EL (cell line): ENCODE data around the gene NALCN.

ENCODE experiments used
- DNase-seq: peaks from one replicate; pipeline ENCODE4 v3.0.0-alpha.2; 2016

Gene NALCN

GRCh38 chr13:101412076-101412475, 4.2 kb downstream of the NALCN start:
- DNase-seq, result no peak

GRCh38 chr13:101408992-101409656, 7.2 kb downstream of the NALCN start:
- DNase-seq, result no peak

GRCh38 chr13:101408154-101408553, 8.2 kb downstream of the NALCN start:
- peak; percentile 6 for DNase-seq

- no peak for DNase-seq
Observed at GRCh38 chr13:101406791-101407190, 9.5 kb downstream of the NALCN start.

- DNase-seq, result peak; percentile 45
Observed at GRCh38 chr13:101401196-101401595, 15.1 kb downstream of the NALCN start.

- peak; percentile 48 for DNase-seq
Observed at GRCh38 chr13:101399365-101399764, 16.9 kb downstream of the NALCN start.

GRCh38 chr13:101398920-101399319, 17.4 kb downstream of the NALCN start:
- peak; percentile 76 for DNase-seq

GRCh38 chr13:101398191-101398590, 18.1 kb downstream of the NALCN start:
- peak; percentile 69 for DNase-seq

- DNase-seq, result peak; percentile 94
Observed at GRCh38 chr13:101397742-101398141, 18.6 kb downstream of the NALCN start.

- no peak for DNase-seq
Observed at GRCh38 chr13:101394605-101395004, 21.7 kb downstream of the NALCN start.

- no peak for DNase-seq
Observed at GRCh38 chr13:101393140-101393539, 23.2 kb downstream of the NALCN start.

- peak; percentile 34 for DNase-seq
Observed at GRCh38 chr13:101390461-101390860, 25.8 kb downstream of the NALCN start.

- no peak for DNase-seq
Observed at GRCh38 chr13:101384929-101385328, 31.4 kb downstream of the NALCN start.

GRCh38 chr13:101383595-101383994, 32.7 kb downstream of the NALCN start:
- peak; percentile 15 for DNase-seq

- peak; percentile 54 for DNase-seq
Observed at GRCh38 chr13:101382701-101383100, 33.6 kb downstream of the NALCN start.

GRCh38 chr13:101382086-101382485, 34.2 kb downstream of the NALCN start:
- DNase-seq, result peak; percentile 25

GRCh38 chr13:101360525-101360924, 55.8 kb downstream of the NALCN start:
- no peak for DNase-seq

- DNase-seq, result no peak
Observed at GRCh38 chr13:101354895-101355294, 61.4 kb downstream of the NALCN start.

GRCh38 chr13:101346942-101347728, 69.2 kb downstream of the NALCN start:
- peak; percentile 37 for DNase-seq

- DNase-seq, result peak; percentile 2
Observed at GRCh38 chr13:101346161-101346560, 70.1 kb downstream of the NALCN start.

GRCh38 chr13:101343128-101343787, 73.0 kb downstream of the NALCN start:
- DNase-seq, result peak; percentile 18

GRCh38 chr13:101341464-101341863, 74.8 kb downstream of the NALCN start:
- peak; percentile 51 for DNase-seq

- DNase-seq, result no peak
Observed at GRCh38 chr13:101339202-101339601, 77.1 kb downstream of the NALCN start.

- DNase-seq, result no peak
Observed at GRCh38 chr13:101332583-101332982, 83.7 kb downstream of the NALCN start.
